GM19468 (cell line): ENCODE measurements around the gene LHFPL3.
"Not testable (repeated sequence)": the region's sequence is repeated elsewhere in the genome, so short reads cannot be mapped to it uniquely, and the experiment has no call there.

Experiments used
- ATAC-seq: cut with Tn5 transposase; IDR thresholded peaks from one replicate; pipeline ENCODE4 v1.9.1; 2021; ENCODE audit warnings: mild to moderate bottlenecking, moderate library complexity, moderate number of reproducible peaks; ENCODE audit not compliant: unreplicated experiment; ENCODE audit errors: extremely low read depth

Gene LHFPL3

GRCh38 chr7:104328296-104328969, at the start of gene LHFPL3:
TSS of gene LHFPL3 (plus strand) at chr7:104328603.
- ATAC-seq, result no peak

- ATAC-seq, result not testable (repeated sequence)
These were observed 46.7 kb upstream of the LHFPL3 start for GRCh38 chr7:104281685-104282084.

- ATAC-seq, result no peak
These were observed 41.6 kb upstream of the LHFPL3 start for GRCh38 chr7:104286839-104287238.

- ATAC-seq, result no peak
These were observed 40.3 kb upstream of the LHFPL3 start for GRCh38 chr7:104288137-104288536.

DNA sequence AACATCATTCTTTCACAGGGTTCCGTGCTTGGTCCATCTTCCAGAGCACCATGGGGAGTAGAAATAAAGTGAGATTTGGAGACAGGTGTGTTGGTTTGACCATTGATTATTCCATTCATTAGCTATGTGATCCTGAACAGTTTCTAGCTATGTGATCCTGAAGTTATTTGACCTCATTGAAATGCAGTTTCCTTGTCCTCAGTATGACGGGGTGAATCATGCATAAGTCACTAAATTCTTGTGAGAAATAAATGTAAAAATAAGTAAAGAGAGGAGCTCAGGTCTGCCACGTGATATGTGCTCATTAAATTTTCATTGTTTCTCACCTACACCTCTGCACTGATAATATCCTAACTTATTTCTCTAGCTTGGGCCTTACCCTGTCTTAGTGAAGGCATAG, 34.1 kb upstream of the LHFPL3 start:
- ATAC-seq, result no peak

DNA sequence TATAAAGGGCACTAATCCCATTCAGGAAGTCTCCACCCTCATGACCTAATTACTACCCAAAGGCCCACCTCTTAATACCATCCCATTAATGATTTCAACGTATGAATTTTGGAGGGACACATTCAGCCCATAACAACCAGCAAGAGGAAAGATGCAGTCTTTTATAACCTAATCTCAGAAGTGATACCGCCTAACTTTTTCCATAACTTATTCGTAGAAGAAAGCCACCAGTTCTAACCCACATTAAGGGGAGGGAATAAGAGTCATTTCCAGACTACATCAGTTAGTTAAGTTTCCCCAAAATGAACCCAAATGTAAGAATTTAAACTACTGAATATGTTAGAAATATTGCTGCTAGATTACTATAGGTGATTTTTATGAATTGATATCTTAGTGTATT, 32.1 kb upstream of the LHFPL3 start:
- no peak for ATAC-seq

DNA sequence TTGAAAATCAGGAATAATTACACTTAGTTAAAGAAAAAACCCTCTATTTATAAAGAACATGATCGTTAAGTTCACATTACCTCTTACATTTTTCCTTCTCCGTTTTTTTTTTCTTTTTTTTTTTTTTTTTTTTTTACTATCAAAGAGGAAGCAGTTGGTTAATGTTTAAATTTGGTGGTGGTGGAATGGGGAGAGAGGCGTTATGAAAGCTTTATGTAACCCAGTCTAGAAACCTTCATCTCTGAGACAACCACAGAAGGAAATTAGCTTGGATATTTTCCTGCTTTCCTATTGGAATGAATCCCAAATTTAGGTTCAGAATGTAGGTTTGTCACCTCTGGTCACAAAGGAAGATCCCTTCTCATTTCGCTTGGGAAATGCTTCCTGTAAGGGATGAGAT, 31.5 kb upstream of the LHFPL3 start:
- ATAC-seq, result no peak

- ATAC-seq, result no peak
These were observed 29.1 kb upstream of the LHFPL3 start for GRCh38 chr7:104299323-104299722.

- ATAC-seq, result no peak
These were observed 28.6 kb upstream of the LHFPL3 start for GRCh38 chr7:104299777-104300176.

- no peak for ATAC-seq
These were observed 21.6 kb upstream of the LHFPL3 start for GRCh38 chr7:104306793-104307192.

- no peak for ATAC-seq
These were observed 10.3 kb upstream of the LHFPL3 start for GRCh38 chr7:104317948-104318629.

GRCh38 chr7:104327534-104327933, 869 bp upstream of the LHFPL3 start:
- ATAC-seq, result no peak

DNA sequence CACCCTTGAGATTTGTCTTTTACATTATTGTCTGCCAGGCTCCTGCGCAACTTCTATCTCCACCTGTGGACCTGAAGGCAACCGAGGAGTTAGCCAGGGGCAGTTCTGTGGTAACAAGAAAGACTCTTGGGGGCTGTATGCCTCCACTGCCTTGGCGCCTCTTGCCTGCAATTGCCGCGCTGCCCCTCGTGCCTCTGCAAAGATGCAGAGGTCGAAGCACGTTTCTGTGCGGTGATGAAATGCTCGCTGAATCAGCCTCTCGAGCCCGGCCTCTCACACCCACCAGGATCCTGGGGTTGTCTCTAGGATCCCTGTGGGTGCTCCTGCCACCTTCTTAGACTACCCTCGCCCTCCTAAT, 486 bp upstream of the LHFPL3 start:
- ATAC-seq, result no peak

- ATAC-seq, result no peak
These were observed 795 bp downstream of the LHFPL3 start for GRCh38 chr7:104328970-104329825.

DNA sequence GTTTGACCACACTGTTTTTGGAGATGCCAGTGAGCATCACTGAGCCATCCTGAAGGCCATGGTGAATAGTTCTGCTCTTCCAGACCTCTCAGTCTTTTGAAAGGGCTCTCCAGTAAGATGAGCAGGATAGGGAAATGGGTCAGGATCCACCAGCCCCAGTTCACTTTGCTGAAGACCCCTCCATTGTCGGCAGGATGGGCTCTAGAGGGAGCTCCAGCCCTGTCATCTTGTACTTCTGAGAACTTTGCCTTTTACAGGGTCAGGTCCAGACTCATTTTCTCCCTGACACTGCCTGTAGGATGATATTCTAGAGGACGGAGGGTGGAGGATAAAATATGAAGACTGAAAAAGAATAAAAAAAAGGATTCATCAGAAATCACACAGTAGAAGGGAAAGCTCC, 13.1 kb downstream of the LHFPL3 start:
- no peak for ATAC-seq

DNA sequence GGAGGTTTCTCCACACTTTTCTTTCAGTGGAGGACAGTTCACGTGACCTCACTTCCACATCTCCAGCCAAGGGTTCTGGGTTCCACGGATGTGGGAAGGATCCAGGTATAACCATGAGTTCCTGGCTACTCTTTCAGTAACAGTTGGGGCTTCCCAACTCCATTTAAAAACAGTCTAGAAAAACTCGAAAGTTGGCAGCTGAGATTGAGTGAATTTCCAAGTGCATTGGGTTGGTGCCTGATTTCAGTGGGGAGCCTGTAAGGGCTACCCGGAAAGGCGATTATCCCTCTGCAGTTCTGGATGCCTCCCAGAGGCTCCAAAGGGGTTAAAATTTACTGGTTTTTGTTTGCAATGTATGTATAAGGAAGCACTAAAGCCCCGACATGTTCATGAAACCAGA, 24.3 kb downstream of the LHFPL3 start:
- ATAC-seq, result no peak

DNA sequence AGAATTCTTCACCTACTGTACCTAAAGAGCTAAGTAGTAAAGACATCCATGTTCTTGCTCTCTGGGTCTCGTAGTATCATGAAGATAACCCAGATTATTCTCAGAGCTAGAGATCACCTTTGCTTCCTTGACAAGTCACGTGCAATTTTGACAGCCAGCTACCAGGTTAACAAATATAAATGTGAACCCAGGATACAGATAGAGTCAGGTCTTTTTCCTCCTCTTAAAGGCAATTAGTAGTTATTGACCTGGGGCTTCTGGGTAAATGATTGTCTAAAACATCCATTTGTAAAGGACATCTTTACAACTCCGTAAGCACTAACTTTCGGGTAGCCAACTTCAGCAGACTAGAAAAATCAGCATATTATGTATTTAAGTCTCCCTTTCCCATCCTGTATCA, 28.8 kb downstream of the LHFPL3 start:
- ATAC-seq, result no peak

GRCh38 chr7:104358446-104359132, 30.2 kb downstream of the LHFPL3 start:
- ATAC-seq, result no peak

GRCh38 chr7:104362756-104363155, 34.4 kb downstream of the LHFPL3 start:
- ATAC-seq, result no peak

- no peak for ATAC-seq
These were observed 35.0 kb downstream of the LHFPL3 start for GRCh38 chr7:104363355-104363754.

DNA sequence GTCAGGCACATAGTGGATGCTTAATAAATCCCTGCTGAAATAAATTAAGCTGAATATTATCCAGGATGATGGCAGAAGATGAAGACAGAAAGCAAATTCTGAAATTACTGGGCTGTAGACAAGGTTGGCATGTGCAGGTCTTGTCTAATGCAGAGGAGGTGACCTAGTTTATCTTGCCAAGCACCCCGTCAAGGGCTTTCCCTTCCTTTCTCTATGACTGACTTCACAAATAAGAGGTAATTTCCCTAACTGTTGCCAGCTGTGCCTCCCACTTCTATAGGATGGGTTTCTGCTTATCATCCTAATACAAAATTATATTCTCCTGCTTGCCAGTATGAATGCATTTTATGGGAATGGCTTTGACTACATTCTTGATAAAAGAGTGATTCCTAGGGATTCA, 38.0 kb downstream of the LHFPL3 start:
- ATAC-seq, result no peak
